NCI-H146 (cell line): ENCODE results near the gene FBXO9.
"Not testable (repeated sequence)": the region's sequence is repeated elsewhere in the genome, so short reads cannot be mapped to it uniquely, and the experiment has no call there.

Experiments
- DNase-seq: peaks from one replicate; lab custom pipeline; 2025; lab: John Stamatoyannopoulos, UW

Gene FBXO9

GRCh38 chr6:53048431-53049195 is 16.6 kb upstream of the FBXO9 start:
- no peak for DNase-seq

GRCh38 chr6:53049415-53049814 is 15.8 kb upstream of the FBXO9 start:
- peak; percentile 19 for DNase-seq

- not testable (repeated sequence) for DNase-seq
These were observed 13.1 kb upstream of the FBXO9 start for GRCh38 chr6:53052152-53052551.

- DNase-seq, result no peak
These were observed 10.7 kb upstream of the FBXO9 start for GRCh38 chr6:53054532-53054931.

GRCh38 chr6:53055873-53056272 is 9.3 kb upstream of the FBXO9 start:
- no peak for DNase-seq

GRCh38 chr6:53056273-53056672 is 8.9 kb upstream of the FBXO9 start:
- DNase-seq, result no peak

GRCh38 chr6:53058388-53059195 is 6.6 kb upstream of the FBXO9 start:
- DNase-seq, result no peak

GRCh38 chr6:53059648-53060589 is 5.3 kb upstream of the FBXO9 start:
- peak; percentile 3 for DNase-seq

GRCh38 chr6:53062169-53062539 is 3.0 kb upstream of the FBXO9 start:
- DNase-seq, result no peak

GRCh38 chr6:53064255-53064654 is 949 bp upstream of the FBXO9 start:
- not testable (repeated sequence) for DNase-seq

GRCh38 chr6:53064726-53065265 is 408 bp upstream of the FBXO9 start:
- DNase-seq, result peak; percentile 96

GRCh38 chr6:53066077-53066417 is 843 bp downstream of the FBXO9 start:
- peak; percentile 61 for DNase-seq

- DNase-seq, result no peak
These were observed 1.9 kb downstream of the FBXO9 start for GRCh38 chr6:53066874-53067706.

GRCh38 chr6:53067849-53068361 is 2.7 kb downstream of the FBXO9 start:
- DNase-seq, result no peak

- DNase-seq, result no peak
These were observed 4.2 kb downstream of the FBXO9 start for GRCh38 chr6:53069427-53069826.

GRCh38 chr6:53070806-53071205 is 5.6 kb downstream of the FBXO9 start:
- no peak for DNase-seq

GRCh38 chr6:53074347-53074746 is 9.1 kb downstream of the FBXO9 start:
- DNase-seq, result no peak

- no peak for DNase-seq
These were observed 15.6 kb downstream of the FBXO9 start for GRCh38 chr6:53080813-53081212.

- no peak for DNase-seq
These were observed 21.1 kb downstream of the FBXO9 start for GRCh38 chr6:53086302-53086701.

GRCh38 chr6:53089948-53090347 is 24.7 kb downstream of the FBXO9 start:
- no peak for DNase-seq

- no peak for DNase-seq
These were observed 25.4 kb downstream of the FBXO9 start for GRCh38 chr6:53090576-53090975.
